NCI-H1694 treated with DMSO at 0.1 percent for 48 hours (cell line): ENCODE data around the gene NECTIN1.

Experiments
- DNase-seq: peaks from one replicate; lab custom pipeline; 2025; lab: John Stamatoyannopoulos, UW

Gene NECTIN1

GRCh38 chr11:119755356-119756071 lies 26.5 kb upstream of the NECTIN1 start:
- DNase-seq, result no peak

- no peak for DNase-seq
Measured at GRCh38 chr11:119754656-119755355, 25.8 kb upstream of the NECTIN1 start.

- DNase-seq, result no peak
Measured at GRCh38 chr11:119754199-119754598, 25.2 kb upstream of the NECTIN1 start.

GRCh38 chr11:119752946-119753345 lies 23.9 kb upstream of the NECTIN1 start:
- no peak for DNase-seq

- DNase-seq, result no peak
Measured at GRCh38 chr11:119752345-119752871, 23.4 kb upstream of the NECTIN1 start.

GRCh38 chr11:119750056-119750455 lies 21.1 kb upstream of the NECTIN1 start:
- no peak for DNase-seq

GRCh38 chr11:119749006-119749565 lies 20.1 kb upstream of the NECTIN1 start:
- DNase-seq, result no peak

GRCh38 chr11:119747868-119748660 lies 19.1 kb upstream of the NECTIN1 start:
- DNase-seq, result no peak

GRCh38 chr11:119745776-119746535 lies 17.0 kb upstream of the NECTIN1 start:
- DNase-seq, result no peak

GRCh38 chr11:119745112-119745511 lies 16.1 kb upstream of the NECTIN1 start:
- DNase-seq, result no peak

- no peak for DNase-seq
Measured at GRCh38 chr11:119744577-119744976, 15.6 kb upstream of the NECTIN1 start.

GRCh38 chr11:119743006-119743405 lies 14.0 kb upstream of the NECTIN1 start:
- DNase-seq, result no peak

- DNase-seq, result no peak
Measured at GRCh38 chr11:119742263-119742861, 13.4 kb upstream of the NECTIN1 start.

- DNase-seq, result no peak
Measured at GRCh38 chr11:119741369-119742262, 12.6 kb upstream of the NECTIN1 start.

GRCh38 chr11:119739975-119740374 lies 11.0 kb upstream of the NECTIN1 start:
- no peak for DNase-seq

- no peak for DNase-seq
Measured at GRCh38 chr11:119739021-119739703, 10.2 kb upstream of the NECTIN1 start.

GRCh38 chr11:119738059-119738439 lies 9.0 kb upstream of the NECTIN1 start:
- no peak for DNase-seq

GRCh38 chr11:119737366-119738058 lies 8.5 kb upstream of the NECTIN1 start:
- DNase-seq, result no peak

- no peak for DNase-seq
Measured at GRCh38 chr11:119734788-119735187, 5.8 kb upstream of the NECTIN1 start.
